GM18867 (cell line): ENCODE data around the gene EML4.
A peak's percentile ranks its signal among the peaks of the same experiment; 100 is the strongest.
"Not testable (repeated sequence)": the region's sequence is repeated elsewhere in the genome, so short reads cannot be mapped to it uniquely, and the experiment has no call there.

Source experiments
- ATAC-seq: cut with Tn5 transposase; IDR thresholded peaks from one replicate; pipeline ENCODE4 v1.9.1; 2021; ENCODE audit warnings: mild to moderate bottlenecking, moderate library complexity; ENCODE audit not compliant: unreplicated experiment

Gene EML4

GRCh38 chr2:42327125-42327524 lies 158.0 kb downstream of the EML4 start:
- ATAC-seq: peak; percentile 43

- ATAC-seq: no peak
Measured at GRCh38 chr2:42328148-42328833, 159.1 kb downstream of the EML4 start.

- ATAC-seq: no peak
Measured at GRCh38 chr2:42328923-42329322, 159.8 kb downstream of the EML4 start.

- ATAC-seq: no peak
Measured at GRCh38 chr2:42329736-42330135, 160.6 kb downstream of the EML4 start.

GRCh38 chr2:42331569-42332284 lies 162.6 kb downstream of the EML4 start:
- ATAC-seq: no peak

GRCh38 chr2:42332575-42332974 lies 163.4 kb downstream of the EML4 start:
- ATAC-seq: no peak

GRCh38 chr2:42333579-42333978 lies 164.4 kb downstream of the EML4 start:
- ATAC-seq: no peak

- no peak for ATAC-seq
Measured at GRCh38 chr2:42334220-42334619, 165.1 kb downstream of the EML4 start.

- ATAC-seq: not testable (repeated sequence)
Measured at GRCh38 chr2:42334865-42335264, 165.7 kb downstream of the EML4 start.

- no peak for ATAC-seq
Measured at GRCh38 chr2:42335514-42336104, 166.5 kb downstream of the EML4 start.

- ATAC-seq: no peak
Measured at GRCh38 chr2:42336361-42336965, 167.3 kb downstream of the EML4 start.

- no peak for ATAC-seq
Measured at GRCh38 chr2:42337356-42337820, 168.2 kb downstream of the EML4 start.

- no peak for ATAC-seq
Measured at GRCh38 chr2:42337846-42338566, 168.9 kb downstream of the EML4 start.

GRCh38 chr2:42338567-42339190 lies 169.5 kb downstream of the EML4 start:
- ATAC-seq: no peak

GRCh38 chr2:42339191-42339912 lies 170.2 kb downstream of the EML4 start:
- ATAC-seq: no peak

GRCh38 chr2:42340045-42340937 lies 171.1 kb downstream of the EML4 start:
- no peak for ATAC-seq

GRCh38 chr2:42340938-42341636 lies 171.9 kb downstream of the EML4 start:
- ATAC-seq: no peak
